Measurements from ENCODE around the gene ARID2. TPM values are rescaled to one million over a fixed set of nuclear protein-coding genes. Genes with fewer than 3 reads are reported as not detected.

The ARID2 gene
- total and polyA plus RNA-seq, 9 of the 15 experiments (the other 6 are each of a cell fraction or from before 2014, with no cell fraction given), result 13.4 to 41.6 (median 29.4) TPM

- TF ChIP-seq ZNF740 (CRISPR knock-in tag; IDR thresholded peaks at IDR 0.05) (no peak), ZNF740 (tag; IDR thresholded peaks at IDR 0.05) (no peak), CBX8 (IDR thresholded peaks at IDR 0.05; ENCODE audit: borderline replicate concordance, extremely low read depth, low read depth, low read length, poor library complexity, severe bottlenecking) (no peak), FOXA3 (CRISPR knock-in tag; conservative IDR thresholded peaks at IDR 0.05 in 1 of 2, IDR thresholded peaks at IDR 0.05 in 1 of 2) (peak; percentile 72 to 97; a peak in 3 of 4 replicates), PKNOX1 (IDR thresholded peaks at IDR 0.05) (peak; percentile 43; the same call in 1 of the 2 replicates), ZC3H11A (IDR thresholded peaks at IDR 0.05; ENCODE audit: low read depth, low read length) (no peak), SNRNP70 (optimal IDR thresholded peaks at IDR 0.05; ENCODE audit: low read depth, low read length) (no peak), CBFA2T3 (IDR thresholded peaks at IDR 0.05) (peak; percentile 77), ARID3B (CRISPR knock-in tag; IDR thresholded peaks at IDR 0.05; ENCODE audit: borderline replicate concordance) (no peak), CBFA2T2 (conservative IDR thresholded peaks at IDR 0.05) (peak; percentile 52; the same call in 1 of the 2 replicates)
Observed at GRCh38 chr12:45695035-45695434, 34.5 kb upstream of the ARID2 start (continued).
